ENCODE results near the gene ATG5. TPM values are rescaled to one million over a fixed set of nuclear protein-coding genes. Genes with fewer than 3 reads are reported as not detected.

The ATG5 gene
- polyA plus RNA-seq, 3 donors: 15.0 to 31.4 (median 29.9) TPM

DNA sequence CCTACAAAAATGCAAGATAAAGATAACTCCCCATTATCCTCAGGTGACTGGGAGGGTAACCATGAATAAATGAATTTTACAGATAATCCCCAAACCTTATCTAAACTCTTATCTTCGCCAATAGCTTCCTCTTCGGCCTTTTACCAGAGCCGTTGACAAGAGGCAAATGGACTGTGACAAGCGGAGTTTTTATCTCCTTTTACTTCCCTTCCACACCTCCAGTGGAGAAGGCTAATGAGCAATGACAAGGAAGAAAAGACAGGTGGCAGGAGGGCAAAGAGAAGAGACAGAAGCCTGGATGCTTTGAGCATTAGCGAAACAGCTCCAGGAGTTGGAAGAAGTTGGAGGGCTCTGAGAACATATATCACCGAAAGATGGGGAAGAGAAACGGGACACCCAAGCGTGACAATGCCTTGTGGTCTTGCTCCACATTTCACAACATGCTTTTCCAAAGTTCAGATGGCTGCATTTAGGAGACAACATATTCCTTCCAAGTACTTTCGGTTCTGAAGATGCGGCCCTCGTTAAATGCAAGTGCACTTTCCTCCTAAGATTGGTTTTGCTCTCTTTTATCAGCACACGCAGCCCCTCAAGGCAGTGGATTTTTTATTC lies 170.2 kb downstream of the ATG5 start:
- peak overlapping the region in 1 of 2 donors; percentile 60 for H3K27ac ChIP-seq (ENCODE audit: low read depth in 1 of 2, low read length in 2 of 2)
- H3K9ac ChIP-seq (ENCODE audit: insufficient read depth, low read length, poor library complexity, severe bottlenecking): no peak overlapping the region
- TF ChIP-seq, protein P1, sequence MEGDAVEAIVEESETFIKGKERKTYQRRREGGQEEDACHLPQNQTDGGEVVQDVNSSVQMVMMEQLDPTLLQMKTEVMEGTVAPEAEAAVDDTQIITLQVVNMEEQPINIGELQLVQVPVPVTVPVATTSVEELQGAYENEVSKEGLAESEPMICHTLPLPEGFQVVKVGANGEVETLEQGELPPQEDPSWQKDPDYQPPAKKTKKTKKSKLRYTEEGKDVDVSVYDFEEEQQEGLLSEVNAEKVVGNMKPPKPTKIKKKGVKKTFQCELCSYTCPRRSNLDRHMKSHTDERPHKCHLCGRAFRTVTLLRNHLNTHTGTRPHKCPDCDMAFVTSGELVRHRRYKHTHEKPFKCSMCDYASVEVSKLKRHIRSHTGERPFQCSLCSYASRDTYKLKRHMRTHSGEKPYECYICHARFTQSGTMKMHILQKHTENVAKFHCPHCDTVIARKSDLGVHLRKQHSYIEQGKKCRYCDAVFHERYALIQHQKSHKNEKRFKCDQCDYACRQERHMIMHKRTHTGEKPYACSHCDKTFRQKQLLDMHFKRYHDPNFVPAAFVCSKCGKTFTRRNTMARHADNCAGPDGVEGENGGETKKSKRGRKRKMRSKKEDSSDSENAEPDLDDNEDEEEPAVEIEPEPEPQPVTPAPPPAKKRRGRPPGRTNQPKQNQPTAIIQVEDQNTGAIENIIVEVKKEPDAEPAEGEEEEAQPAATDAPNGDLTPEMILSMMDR (IDR thresholded peaks at IDR 0.05): no peak
- peaks cover 1 to 4% (median 2%) of the 10 kb centered on the region in 3 donors for H3K27me3 Mint-ChIP-seq (ENCODE audit: low read depth in 3 of 3)
- peak overlapping the region; percentile 44 for H2AFZ ChIP-seq (ENCODE audit: insufficient read depth, low read depth, low read length, poor library complexity, severe bottlenecking)
- peak; percentile 63 to 79 (median 74) for DNase-seq
- H4K20me1 ChIP-seq (ENCODE audit: insufficient read depth, low read length): no peaks in the 10 kb centered on the region
- peaks cover 0 to 2% (median 0%) of the 10 kb centered on the region in 7 donors for H3K9me3 Mint-ChIP-seq
- peaks cover 14 to 19% of the 10 kb centered on the region in 2 donors for H3K4me1 ChIP-seq (ENCODE audit: control insufficient read depth in 1 of 2, insufficient read depth in 2 of 2, low read length in 2 of 2)
- no peaks in the 10 kb centered on the region for H3K36me3 Mint-ChIP-seq
- no peaks in the 10 kb centered on the region for H3K36me3 ChIP-seq (replicated peaks in 1 of 2; ENCODE audit: control insufficient read depth in 1 of 2, insufficient read depth in 2 of 2, low read length in 2 of 2)
- H3K27ac Mint-ChIP-seq: peak overlapping the region; percentile 9 to 87 (median 60)
- peak overlapping the region in 2 of 3 experiments; percentile 12 to 33 for H3K4me3 ChIP-seq (replicated peaks in 1 of 3; ENCODE audit: low read depth in 2 of 3, low read length in 3 of 3)
- 39% methylated on average over 5 of the region's 12 CpGs for WGBS (ENCODE audit: insufficient coverage)
- peak overlapping the region; percentile 53 to 81 for H3K4me3 Mint-ChIP-seq
- H3K4me1 Mint-ChIP-seq: peaks cover 24% of the 10 kb centered on the region
- intact Hi-C loops (cut with micrococcal nuclease): no loop called here
- no peaks in the 10 kb centered on the region for H3K79me2 ChIP-seq (ENCODE audit: insufficient read depth, low read length)
- H3K27me3 ChIP-seq (ENCODE audit: control insufficient read depth in 2 of 2, insufficient read depth in 2 of 2, low read length in 2 of 2): no peaks in the 10 kb centered on the region
- H3K4me2 ChIP-seq (replicated peaks; ENCODE audit: extremely low read depth, low read length, poor library complexity, severe bottlenecking): peak overlapping the region; percentile 54
- H3K9me3 ChIP-seq (replicated peaks in 1 of 2; ENCODE audit: control insufficient read depth in 1 of 2, insufficient read depth in 1 of 2, low read length in 2 of 2): no peaks in the 10 kb centered on the region

- Mint-ChIP-seq H3K27ac (no peak overlapping the region), H3K4me3 (no peak overlapping the region), H3K36me3 (no peaks in the 10 kb centered on the region), H3K27me3 (ENCODE audit: low read depth in 3 of 3) (peaks cover 1 to 4% (median 2%) of the 10 kb centered on the region in 3 donors), H3K9me3 (peaks cover 0 to 2% (median 0%) of the 10 kb centered on the region in 7 donors), H3K4me1 (peaks cover 22% of the 10 kb centered on the region)
- Histone ChIP-seq H2AFZ (ENCODE audit: insufficient read depth, low read depth, low read length, poor library complexity, severe bottlenecking) (no peak overlapping the region), H3K36me3 (replicated peaks in 1 of 2; ENCODE audit: control insufficient read depth in 1 of 2, insufficient read depth in 2 of 2, low read length in 2 of 2) (no peaks in the 10 kb centered on the region), H3K4me2 (replicated peaks; ENCODE audit: extremely low read depth, low read length, poor library complexity, severe bottlenecking) (no peak overlapping the region), H3K4me3 (replicated peaks in 1 of 3; ENCODE audit: low read depth in 2 of 3, low read length in 3 of 3) (no peak overlapping the region), H3K4me1 (ENCODE audit: control insufficient read depth in 1 of 2, insufficient read depth in 2 of 2, low read length in 2 of 2) (peaks cover 14 to 19% of the 10 kb centered on the region in 2 donors), H3K27ac (ENCODE audit: low read depth in 1 of 2, low read length in 2 of 2) (no peak overlapping the region), H3K79me2 (ENCODE audit: insufficient read depth, low read length) (no peaks in the 10 kb centered on the region), H4K20me1 (ENCODE audit: insufficient read depth, low read length) (no peaks in the 10 kb centered on the region), H3K9me3 (replicated peaks in 1 of 2; ENCODE audit: control insufficient read depth in 1 of 2, insufficient read depth in 1 of 2, low read length in 2 of 2) (no peaks in the 10 kb centered on the region), H3K27me3 (ENCODE audit: control insufficient read depth in 2 of 2, insufficient read depth in 2 of 2, low read length in 2 of 2) (no peaks in the 10 kb centered on the region), H3K9ac (ENCODE audit: insufficient read depth, low read length, poor library complexity, severe bottlenecking) (no peak overlapping the region)
- 96% methylated on average over 7 of the region's 8 CpGs for WGBS (ENCODE audit: insufficient coverage)
- intact Hi-C loops (cut with micrococcal nuclease): no loop called here
- TF ChIP-seq, protein P1 (IDR thresholded peaks at IDR 0.05): no peak
- DNase-seq: no peak
These were observed 171.2 kb downstream of the ATG5 start for GRCh38 chr6:106154326-106154725.

Data from CD14-positive monocyte (primary cell).